ENCODE measurements around the gene RGS19.
A peak's percentile ranks its signal among the peaks of the same experiment; 100 is the strongest.

The RGS19 gene

DNA sequence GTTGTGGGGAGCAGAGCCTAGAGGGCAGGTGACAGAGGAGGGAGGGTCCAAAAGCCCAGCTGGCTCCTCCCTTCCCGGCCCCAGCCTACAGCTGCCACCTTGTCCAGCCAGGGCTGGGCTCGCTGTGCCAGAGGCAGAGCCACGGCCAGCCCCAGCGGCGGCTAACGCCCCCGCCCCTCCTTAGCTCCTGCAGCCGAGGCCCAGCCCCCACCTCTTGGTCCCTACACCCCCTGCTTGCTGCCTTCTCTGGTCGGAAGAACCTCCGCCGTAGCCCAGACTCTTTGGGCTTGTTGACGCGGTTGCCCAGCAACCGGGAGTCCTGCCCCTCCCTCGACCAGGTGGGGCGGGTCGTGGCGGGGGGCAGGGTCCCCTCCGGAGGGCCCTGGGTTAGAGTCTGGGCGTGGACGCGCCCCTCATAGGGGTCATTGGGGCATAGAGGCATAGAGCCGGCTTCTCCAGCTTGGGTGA, 5.4 kb upstream of the RGS19 start:
- Histone ChIP-seq H3K36me3 (ENCODE audit: control insufficient read depth, insufficient read depth, low read length) (no peaks in the 10 kb centered on the region), H3K9ac (ENCODE audit: low read depth, low read length) (no peak overlapping the region), H3K4me1 (ENCODE audit: control insufficient read depth, insufficient read depth, low read length) (peaks cover 8% of the 10 kb centered on the region), H3K4me3 (ENCODE audit: low read depth, low read length) (peak overlapping the region; percentile 51), H3K9me3 (ENCODE audit: control insufficient read depth, insufficient read depth, low read length) (no peaks in the 10 kb centered on the region), H3K27me3 (ENCODE audit: control insufficient read depth, insufficient read depth, low read length) (peaks cover 40% of the 10 kb centered on the region)

DNA sequence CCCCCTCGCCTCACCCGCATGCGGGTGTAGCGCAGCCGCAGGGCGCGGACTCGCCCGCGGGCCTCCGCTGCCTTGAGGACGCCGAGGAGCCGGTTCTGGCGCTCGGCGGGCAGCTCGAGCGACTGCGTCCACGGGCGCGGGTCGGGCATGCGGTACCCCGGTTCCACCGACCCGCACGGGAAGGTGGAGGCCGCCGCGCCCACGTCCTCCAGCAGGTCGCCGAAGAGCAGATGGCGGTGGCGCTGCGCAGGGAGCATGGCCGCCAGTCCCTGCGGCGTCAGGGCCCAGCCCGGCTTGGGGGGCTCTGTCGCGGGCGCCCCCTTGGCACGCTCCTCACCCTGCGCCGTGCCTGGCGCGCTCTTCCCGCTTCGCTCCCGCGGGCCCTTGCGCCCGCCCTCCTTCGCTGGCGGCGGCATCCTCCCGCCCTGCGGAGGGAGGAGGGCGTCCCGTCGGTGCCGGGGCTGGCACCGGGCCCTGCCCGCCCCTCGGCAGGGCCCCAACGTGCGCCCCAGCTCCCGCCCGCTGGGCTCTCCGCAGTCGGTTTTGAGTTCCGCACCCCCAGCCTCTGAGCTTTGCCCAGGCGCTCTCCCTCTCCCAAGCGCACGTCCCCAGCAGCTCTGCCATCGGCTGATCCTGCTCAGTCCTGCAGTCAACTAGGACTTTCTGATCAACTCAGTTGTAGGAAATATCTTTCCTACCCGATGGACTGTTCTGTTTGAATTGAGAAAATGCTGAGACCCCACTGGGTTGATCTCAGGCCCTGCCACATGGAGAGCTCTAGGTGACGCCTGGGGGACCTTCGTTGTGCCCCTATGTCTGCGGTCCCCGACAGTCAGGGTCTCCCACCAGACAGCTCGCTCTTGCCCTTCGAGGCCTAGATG, 4.7 kb upstream of the RGS19 start, which contains the start of gene LKAAEAR1:
LKAAEAR1 (minus strand) TSS at position 595 of the 881 bp plus-strand sequence; CDS start at position 416, 179 bp downstream.
- Histone ChIP-seq H3K4me1 (ENCODE audit: control insufficient read depth, insufficient read depth, low read length) (peaks cover 8% of the 10 kb centered on the region), H3K36me3 (ENCODE audit: control insufficient read depth, insufficient read depth, low read length) (no peaks in the 10 kb centered on the region), H3K9me3 (ENCODE audit: control insufficient read depth, insufficient read depth, low read length) (no peaks in the 10 kb centered on the region), H3K9ac (ENCODE audit: low read depth, low read length) (peak within 1 kb of the TSS; percentile 47), H3K27me3 (ENCODE audit: control insufficient read depth, insufficient read depth, low read length) (peaks cover 40% of the 10 kb centered on the region), H3K4me3 (ENCODE audit: low read depth, low read length) (peak within 1 kb of the TSS; percentile 51)

DNA sequence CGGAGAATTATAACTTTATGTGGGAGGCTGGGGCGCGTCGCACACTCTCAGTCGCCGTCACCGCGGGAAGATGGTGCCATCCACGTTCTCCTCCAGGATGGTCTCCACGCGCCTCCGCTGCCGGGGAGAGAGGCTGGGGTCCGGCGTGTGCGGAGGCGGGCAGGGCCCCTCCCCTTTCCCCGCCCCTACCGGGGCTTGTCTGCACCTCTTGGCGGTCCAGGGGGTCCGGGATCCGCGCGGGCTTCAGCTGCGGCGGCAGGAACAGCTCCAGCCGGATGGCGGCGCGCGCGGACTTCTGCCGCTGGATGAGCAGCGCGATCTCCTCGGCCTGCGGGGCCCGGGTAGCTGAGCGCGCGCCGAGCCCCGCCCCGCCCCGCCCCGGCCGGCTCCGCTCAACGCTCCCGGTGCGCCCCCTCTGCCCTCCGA, 4.1 kb upstream of the RGS19 start:
- Histone ChIP-seq H3K27me3 (ENCODE audit: control insufficient read depth, insufficient read depth, low read length) (peaks cover 40% of the 10 kb centered on the region), H3K9ac (ENCODE audit: low read depth, low read length) (no peak overlapping the region), H3K36me3 (ENCODE audit: control insufficient read depth, insufficient read depth, low read length) (no peaks in the 10 kb centered on the region), H3K9me3 (ENCODE audit: control insufficient read depth, insufficient read depth, low read length) (no peaks in the 10 kb centered on the region), H3K4me3 (ENCODE audit: low read depth, low read length) (peak overlapping the region; percentile 51), H3K4me1 (ENCODE audit: control insufficient read depth, insufficient read depth, low read length) (peaks cover 8% of the 10 kb centered on the region)

DNA sequence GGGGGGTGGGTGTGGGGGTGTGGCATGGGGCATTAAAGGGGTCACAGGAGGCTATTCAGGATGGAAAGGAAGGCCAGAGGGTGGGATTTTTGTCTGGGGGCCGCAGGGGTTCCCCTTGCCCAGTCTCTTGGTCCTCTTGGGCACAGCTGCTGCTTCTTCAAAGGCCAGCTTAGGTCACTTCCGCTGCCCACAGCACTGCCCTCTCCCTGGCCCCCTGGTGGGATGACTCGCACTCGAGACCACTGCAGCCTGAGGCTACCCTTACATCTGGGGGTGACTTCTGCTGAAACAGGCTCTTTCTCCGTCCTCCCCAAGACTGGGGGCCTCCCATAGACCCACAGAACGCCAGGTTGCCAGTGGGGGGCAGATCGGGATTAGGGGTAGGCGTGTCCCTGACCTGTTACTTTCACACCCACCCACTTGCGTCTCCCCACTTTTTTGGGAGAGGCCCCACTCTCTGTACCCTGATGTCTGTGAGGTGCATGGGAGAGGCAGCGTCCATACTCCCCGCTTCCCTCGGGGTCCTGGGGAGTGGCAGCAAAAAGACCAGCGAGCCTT, 3.6 kb upstream of the RGS19 start:
- H3K9ac ChIP-seq (ENCODE audit: low read depth, low read length): no peak overlapping the region
- no peaks in the 10 kb centered on the region for H3K36me3 ChIP-seq (ENCODE audit: control insufficient read depth, insufficient read depth, low read length)
- H3K9me3 ChIP-seq (ENCODE audit: control insufficient read depth, insufficient read depth, low read length): no peaks in the 10 kb centered on the region
- H3K27me3 ChIP-seq (ENCODE audit: control insufficient read depth, insufficient read depth, low read length): peaks cover 40% of the 10 kb centered on the region
- peaks cover 8% of the 10 kb centered on the region for H3K4me1 ChIP-seq (ENCODE audit: control insufficient read depth, insufficient read depth, low read length)
- H3K4me3 ChIP-seq (ENCODE audit: low read depth, low read length): peak overlapping the region; percentile 48

DNA sequence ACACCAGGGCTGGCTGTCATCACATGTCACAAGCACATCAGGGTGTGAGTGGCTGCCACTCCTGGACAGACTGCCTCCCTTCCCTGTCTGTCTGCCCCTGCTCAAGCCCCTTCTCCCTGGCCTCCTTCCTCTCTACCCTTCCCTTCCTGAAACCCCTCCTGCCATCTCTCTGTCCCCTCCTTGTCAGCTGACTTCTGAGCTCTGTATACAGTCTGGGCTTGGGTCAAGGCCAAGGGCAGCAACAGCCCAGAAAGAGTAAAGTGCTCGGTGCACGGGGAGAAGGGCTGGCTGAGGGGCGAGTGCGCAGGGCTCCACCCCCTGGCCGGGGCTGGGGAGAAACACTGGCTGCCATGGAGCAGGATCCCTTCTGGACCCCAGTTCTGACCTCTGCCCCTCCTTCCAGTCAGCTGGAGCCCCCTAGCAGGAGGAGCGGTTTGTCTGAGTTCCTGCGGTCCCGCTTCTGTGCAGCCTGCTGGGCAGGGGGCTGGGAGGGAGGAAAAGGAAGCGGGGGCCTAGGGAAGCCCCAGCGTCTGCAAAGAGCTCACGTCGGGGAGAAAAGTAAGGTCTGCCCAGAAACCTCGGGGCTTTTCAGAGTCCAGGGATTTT, 2.9 kb upstream of the RGS19 start:
- H3K4me1 ChIP-seq (ENCODE audit: control insufficient read depth, insufficient read depth, low read length): peaks cover 8% of the 10 kb centered on the region
- H3K4me3 ChIP-seq (ENCODE audit: low read depth, low read length): peak overlapping the region; percentile 8
- H3K27me3 ChIP-seq (ENCODE audit: control insufficient read depth, insufficient read depth, low read length): peaks cover 40% of the 10 kb centered on the region
- H3K9me3 ChIP-seq (ENCODE audit: control insufficient read depth, insufficient read depth, low read length): no peaks in the 10 kb centered on the region
- no peaks in the 10 kb centered on the region for H3K36me3 ChIP-seq (ENCODE audit: control insufficient read depth, insufficient read depth, low read length)
- no peak overlapping the region for H3K9ac ChIP-seq (ENCODE audit: low read depth, low read length)

DNA sequence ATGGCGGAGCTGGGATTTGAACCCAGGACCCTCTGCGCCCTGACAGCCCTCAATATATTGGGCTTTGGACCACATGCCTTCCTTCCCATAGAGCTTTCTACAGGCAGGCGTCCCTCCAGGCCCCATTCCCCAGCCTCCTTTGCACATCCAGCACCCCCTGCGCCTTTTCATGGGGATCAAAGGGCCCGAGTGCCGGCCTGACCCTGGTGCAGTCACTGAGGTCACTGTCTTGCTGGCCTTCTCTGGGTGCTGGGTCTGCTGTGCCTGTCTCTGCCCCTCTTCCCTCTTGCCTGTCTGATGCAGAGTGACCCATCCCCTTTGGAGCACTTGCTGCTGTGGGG, 2.3 kb upstream of the RGS19 start:
- no peaks in the 10 kb centered on the region for H3K36me3 ChIP-seq (ENCODE audit: control insufficient read depth, insufficient read depth, low read length)
- H3K4me3 ChIP-seq (ENCODE audit: low read depth, low read length): no peak overlapping the region
- H3K9me3 ChIP-seq (ENCODE audit: control insufficient read depth, insufficient read depth, low read length): no peaks in the 10 kb centered on the region
- peaks cover 40% of the 10 kb centered on the region for H3K27me3 ChIP-seq (ENCODE audit: control insufficient read depth, insufficient read depth, low read length)
- no peak overlapping the region for H3K9ac ChIP-seq (ENCODE audit: low read depth, low read length)
- H3K4me1 ChIP-seq (ENCODE audit: control insufficient read depth, insufficient read depth, low read length): peaks cover 8% of the 10 kb centered on the region

DNA sequence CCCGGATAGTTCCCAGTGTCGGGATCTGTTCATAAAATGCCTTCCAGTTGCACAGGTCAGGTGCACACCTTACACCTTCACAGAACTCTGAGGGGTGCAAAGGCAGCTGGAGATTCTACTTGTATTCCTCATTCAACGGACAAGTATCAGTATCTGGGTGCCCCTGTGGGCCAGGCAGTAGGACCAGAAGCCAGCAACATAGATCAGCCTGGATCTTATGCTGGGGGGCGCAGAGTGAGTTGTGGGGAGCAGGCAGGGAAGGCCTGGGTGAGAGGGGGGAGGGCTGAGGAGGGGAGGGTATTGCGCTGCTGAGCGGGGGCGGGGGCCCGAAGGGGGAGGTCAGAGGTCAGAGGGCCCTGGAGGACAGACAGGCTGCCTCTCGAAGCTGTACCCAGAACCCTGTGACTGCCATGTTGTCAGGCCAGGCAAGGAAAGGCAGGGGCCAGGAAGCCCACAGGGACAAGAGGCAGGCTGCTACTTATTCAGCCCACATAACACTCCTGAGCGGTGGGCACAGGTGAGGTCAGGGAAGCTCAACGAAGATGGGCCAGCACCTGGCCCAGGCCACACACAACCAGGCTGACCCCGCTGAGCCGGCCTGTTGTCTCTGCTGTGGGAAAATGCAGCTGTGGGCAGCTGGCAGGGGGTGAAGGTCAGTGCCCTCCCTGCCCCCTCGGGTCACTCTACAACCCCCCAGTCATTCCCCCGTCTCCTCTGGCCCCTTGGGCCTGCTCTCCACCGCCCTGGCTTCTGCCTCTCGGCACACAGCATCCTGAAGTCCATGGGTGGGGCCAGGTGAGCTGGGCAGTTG, 1.7 kb upstream of the RGS19 start:
- H3K27me3 ChIP-seq (ENCODE audit: control insufficient read depth, insufficient read depth, low read length): peaks cover 40% of the 10 kb centered on the region
- no peak overlapping the region for H3K9ac ChIP-seq (ENCODE audit: low read depth, low read length)
- peak overlapping the region; percentile 73 for H3K4me3 ChIP-seq (ENCODE audit: low read depth, low read length)

DNA sequence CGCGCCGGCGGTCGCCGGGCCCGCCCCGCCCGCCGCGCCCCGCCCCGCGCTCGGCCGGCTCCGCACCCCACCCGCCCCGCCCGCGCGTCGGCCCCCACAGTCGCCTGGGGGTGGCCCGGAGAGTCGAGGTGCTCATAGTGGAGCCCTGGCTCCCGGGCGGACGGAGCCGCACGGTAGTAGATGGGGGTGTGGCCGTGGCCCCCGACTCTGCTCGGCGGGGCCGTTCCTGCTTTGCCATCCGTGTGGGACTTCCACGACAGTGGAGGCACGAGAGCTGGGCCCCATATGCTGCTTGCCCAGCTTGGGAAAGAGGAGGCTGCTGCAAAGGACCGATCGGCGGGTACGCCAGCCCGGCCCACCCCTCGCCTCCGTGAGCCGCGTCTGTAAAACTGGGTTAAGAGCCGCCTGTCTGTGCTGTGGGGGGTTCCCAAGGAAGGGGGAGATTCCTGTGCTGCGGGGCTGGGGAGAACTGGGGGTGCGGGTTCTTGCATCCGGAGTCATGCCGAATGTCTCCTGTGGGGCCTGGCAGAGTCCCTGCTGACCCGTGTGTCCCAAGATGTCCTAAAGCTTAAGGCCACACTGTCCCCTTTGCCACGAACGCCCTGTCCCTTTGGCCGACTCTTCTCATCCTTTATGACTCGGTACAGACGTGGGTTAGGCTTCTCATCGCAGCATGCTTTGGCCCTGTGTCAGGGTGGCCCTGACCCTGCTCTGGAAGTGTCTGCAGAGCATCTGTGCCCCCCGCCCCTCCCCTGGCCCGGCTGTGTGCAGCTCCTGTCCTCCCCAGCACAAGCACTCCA, 895 bp upstream of the RGS19 start, which contains the start of gene OPRL1:
OPRL1 (plus strand) TSS at position 70 of the 800 bp plus-strand sequence. CDS start 12,639 bp downstream, outside the sequence.
- Histone ChIP-seq H3K9me3 (ENCODE audit: control insufficient read depth, insufficient read depth, low read length) (no peaks in the 10 kb centered on the region), H3K9ac (ENCODE audit: low read depth, low read length) (peak within 1 kb of the TSS; percentile 60), H3K27me3 (ENCODE audit: control insufficient read depth, insufficient read depth, low read length) (peaks cover 34% of the 10 kb centered on the region), H3K4me1 (ENCODE audit: control insufficient read depth, insufficient read depth, low read length) (peaks cover 7% of the 10 kb centered on the region), H3K4me3 (ENCODE audit: low read depth, low read length) (peak within 1 kb of the TSS; percentile 73), H3K36me3 (ENCODE audit: control insufficient read depth, insufficient read depth, low read length) (no peaks in the 10 kb centered on the region)

More for the DNA sequence above, 1.7 kb upstream of the RGS19 start:
- Histone ChIP-seq H3K4me1 (ENCODE audit: control insufficient read depth, insufficient read depth, low read length) (peaks cover 8% of the 10 kb centered on the region), H3K9me3 (ENCODE audit: control insufficient read depth, insufficient read depth, low read length) (no peaks in the 10 kb centered on the region), H3K36me3 (ENCODE audit: control insufficient read depth, insufficient read depth, low read length) (no peaks in the 10 kb centered on the region)

DNA sequence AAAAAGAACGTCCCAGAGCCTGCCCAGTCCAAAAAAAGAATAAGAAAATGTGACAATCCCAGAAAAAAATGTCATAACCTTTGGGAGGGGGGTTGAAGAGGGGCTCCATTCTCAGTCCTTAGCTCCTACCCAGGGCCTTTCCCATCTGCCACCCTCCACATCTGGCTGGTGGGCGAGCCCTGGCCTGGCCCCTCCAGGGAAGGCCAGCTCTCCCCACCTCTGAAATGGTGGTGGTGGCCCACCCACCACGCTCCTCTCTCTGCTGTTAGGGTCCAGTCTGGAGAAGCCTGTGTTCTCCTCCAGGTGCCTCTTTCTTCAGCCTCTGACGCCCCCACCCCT, 415 bp downstream of the RGS19 start:
- peaks cover 4% of the 10 kb centered on the region for H3K36me3 ChIP-seq (ENCODE audit: control insufficient read depth, insufficient read depth, low read length)
- peaks cover 3% of the 10 kb centered on the region for H3K4me1 ChIP-seq (ENCODE audit: control insufficient read depth, insufficient read depth, low read length)
- no peaks in the 10 kb centered on the region for H3K9me3 ChIP-seq (ENCODE audit: control insufficient read depth, insufficient read depth, low read length)
- H3K4me3 ChIP-seq (ENCODE audit: low read depth, low read length): peak overlapping the region; percentile 60
- peak overlapping the region; percentile 60 for H3K9ac ChIP-seq (ENCODE audit: low read depth, low read length)
- peaks cover 23% of the 10 kb centered on the region for H3K27me3 ChIP-seq (ENCODE audit: control insufficient read depth, insufficient read depth, low read length)

DNA sequence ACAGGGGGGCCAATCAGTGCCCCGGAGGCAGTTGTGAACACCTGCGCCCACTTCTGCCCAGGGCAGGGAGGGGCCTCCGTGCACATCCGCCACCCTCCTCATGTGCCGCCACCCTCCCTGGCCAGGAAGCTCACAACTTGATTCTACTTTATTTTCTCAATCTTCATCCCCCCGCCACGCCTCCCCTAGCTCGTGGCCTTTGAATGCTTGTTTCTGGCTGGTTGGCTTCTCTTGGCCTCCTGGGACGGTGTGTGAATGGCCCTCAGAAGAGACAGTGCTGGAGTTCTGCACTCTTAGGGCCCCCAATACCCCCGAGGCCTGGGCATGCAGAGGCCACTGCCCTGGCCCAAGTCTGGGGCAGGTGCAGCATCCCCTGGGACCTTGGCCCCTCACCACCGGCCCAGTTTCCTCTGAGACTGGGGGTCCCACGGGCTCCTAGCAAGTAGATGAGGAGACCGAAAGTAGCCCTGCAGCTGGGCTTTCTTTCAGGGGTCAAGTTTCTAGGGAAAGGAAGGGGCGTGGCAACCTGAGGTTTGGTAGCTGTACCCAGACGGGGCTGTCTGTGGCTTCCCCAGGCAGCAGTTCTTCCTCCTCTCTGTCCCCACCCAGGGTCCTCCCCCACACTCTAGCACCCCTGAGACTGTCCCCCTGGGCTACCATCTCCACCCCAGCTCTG, 1.3 kb downstream of the RGS19 start:
- Histone ChIP-seq H3K9me3 (ENCODE audit: control insufficient read depth, insufficient read depth, low read length) (no peaks in the 10 kb centered on the region), H3K36me3 (ENCODE audit: control insufficient read depth, insufficient read depth, low read length) (peaks cover 9% of the 10 kb centered on the region), H3K4me1 (ENCODE audit: control insufficient read depth, insufficient read depth, low read length) (peaks cover 2% of the 10 kb centered on the region), H3K4me3 (ENCODE audit: low read depth, low read length) (no peak overlapping the region), H3K27me3 (ENCODE audit: control insufficient read depth, insufficient read depth, low read length) (peaks cover 20% of the 10 kb centered on the region), H3K9ac (ENCODE audit: low read depth, low read length) (no peak overlapping the region)
